ENCODE data around the gene C11orf21. TPM values are rescaled to one million over a fixed set of nuclear protein-coding genes. Genes with fewer than 3 reads are reported as not detected.

Gene C11orf21
- total and polyA plus RNA-seq, 9 donors: 0.12 to 0.75 (median 0.35) TPM; not detected in 2

- WGBS, 3 donors: 72 to 79% (median 78%) methylated on average over 23 to 31 of the region's 31 CpGs
- no peaks in the 10 kb centered on the region for H3K9me3 ChIP-seq
- intact Hi-C loops (cut with DNase I): no loop called here
- DNase-seq: peak in 3 of 5 donors; percentile 7 to 19 (median 14)
- no peak overlapping the region for H3K4me3 ChIP-seq
- H3K4me1 ChIP-seq (ENCODE audit: insufficient read depth): no peaks in the 10 kb centered on the region
- no peaks in the 10 kb centered on the region for H3K36me3 ChIP-seq
- no peak overlapping the region for H3K27ac ChIP-seq
- no peak for TF ChIP-seq CTCF (IDR thresholded peaks at IDR 0.05)
- no peak for TF ChIP-seq POLR2A (IDR thresholded peaks at IDR 0.05)
- no peak for TF ChIP-seq EP300 (IDR thresholded peaks at IDR 0.05)
- no peaks in the 10 kb centered on the region for H3K27me3 ChIP-seq
Measured at GRCh38 chr11:2256951-2257700, 44.6 kb downstream of the C11orf21 start.

GRCh38 chr11:2256293-2256913 lies 45.3 kb downstream of the C11orf21 start:
- Histone ChIP-seq H3K4me1 (ENCODE audit: insufficient read depth) (no peaks in the 10 kb centered on the region), H3K9me3 (no peaks in the 10 kb centered on the region), H3K27ac (no peak overlapping the region), H3K27me3 (no peaks in the 10 kb centered on the region), H3K36me3 (no peaks in the 10 kb centered on the region), H3K4me3 (no peak overlapping the region)
- DNase-seq: no peak
- intact Hi-C loops (cut with DNase I): no loop called here
- TF ChIP-seq EP300 (IDR thresholded peaks at IDR 0.05) (no peak), POLR2A (IDR thresholded peaks at IDR 0.05) (no peak), CTCF (IDR thresholded peaks at IDR 0.05) (no peak)
- 75 to 85% (median 78%) methylated on average over 14 of the region's 14 CpGs for WGBS, 3 donors

GRCh38 chr11:2252018-2252417 lies 49.7 kb downstream of the C11orf21 start:
- intact Hi-C loops (cut with DNase I): no loop called here
- TF ChIP-seq EP300 (IDR thresholded peaks at IDR 0.05) (no peak), CTCF (IDR thresholded peaks at IDR 0.05) (no peak), POLR2A (IDR thresholded peaks at IDR 0.05) (no peak)
- WGBS, 3 donors: 82 to 86% (median 84%) methylated on average over 6 of the region's 6 CpGs

GRCh38 chr11:2251138-2251537 lies 50.6 kb downstream of the C11orf21 start:
- TF ChIP-seq EP300 (IDR thresholded peaks at IDR 0.05) (no peak), CTCF (IDR thresholded peaks at IDR 0.05) (no peak), POLR2A (IDR thresholded peaks at IDR 0.05) (no peak)
- no peak overlapping the region for H3K27ac ChIP-seq

More at GRCh38 chr11:2252018-2252417, 49.7 kb downstream of the C11orf21 start:
- H3K36me3 ChIP-seq: no peaks in the 10 kb centered on the region
- H3K27me3 ChIP-seq: no peaks in the 10 kb centered on the region
- H3K9me3 ChIP-seq: no peaks in the 10 kb centered on the region
- no peak for DNase-seq
- H3K4me3 ChIP-seq: no peak overlapping the region
- no peak overlapping the region for H3K27ac ChIP-seq
- H3K4me1 ChIP-seq (ENCODE audit: insufficient read depth): no peaks in the 10 kb centered on the region

More at GRCh38 chr11:2251138-2251537, 50.6 kb downstream of the C11orf21 start:
- H3K4me1 ChIP-seq (ENCODE audit: insufficient read depth): no peaks in the 10 kb centered on the region
- H3K9me3 ChIP-seq: no peaks in the 10 kb centered on the region
- intact Hi-C loops (cut with DNase I): no loop called here
- 91 to 96% (median 94%) methylated on average over 6 of the region's 6 CpGs for WGBS, 3 donors
- no peaks in the 10 kb centered on the region for H3K36me3 ChIP-seq
- H3K27me3 ChIP-seq: no peaks in the 10 kb centered on the region
- H3K4me3 ChIP-seq: no peak overlapping the region
- DNase-seq: no peak

All from ovary (tissue), 9 donors.